ENCODE measurements around the gene JDP2. TPM values are rescaled to one million over a fixed set of nuclear protein-coding genes. Genes with fewer than 3 reads are reported as not detected.
A peak's percentile ranks its signal among the peaks of the same experiment; 100 is the strongest.

The JDP2 gene
- total RNA-seq, 1 experiment from 2014 or later: 22.8 TPM

DNA sequence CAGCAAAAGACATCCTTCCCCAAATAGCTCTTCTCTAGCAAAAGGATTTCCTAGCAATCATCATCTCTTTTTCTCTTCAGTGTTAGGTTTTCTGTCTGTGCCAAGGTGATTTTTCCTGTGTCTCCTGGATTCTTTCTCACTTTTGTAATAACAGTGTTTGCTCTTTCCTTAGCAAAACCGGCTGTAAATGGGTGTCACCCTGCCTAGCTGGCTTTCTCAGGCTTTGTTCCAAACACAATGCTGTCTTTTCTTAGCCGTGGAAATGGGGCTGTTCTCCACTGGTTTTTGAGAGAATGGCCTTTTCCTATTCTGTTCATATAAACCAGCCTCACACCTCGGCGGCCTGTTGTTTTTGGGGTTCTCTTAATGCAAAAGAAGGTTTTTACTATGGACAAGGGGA, 21.9 kb downstream of the JDP2 start:
- no peaks in the 10 kb centered on the region for H3K9me3 ChIP-seq (ENCODE audit: control insufficient read depth, low read depth, low read length)
- H3K27me3 ChIP-seq (ENCODE audit: insufficient read depth, low read length): no peaks in the 10 kb centered on the region
- H3K18ac ChIP-seq (ENCODE audit: insufficient read length, low read depth, low read length): no peak overlapping the region
- H4K5ac ChIP-seq (ENCODE audit: insufficient read length, low read depth, low read length): no peak overlapping the region
- no peak overlapping the region for H2BK12ac ChIP-seq (ENCODE audit: insufficient read length, low read depth, low read length)
- H3K4me1 Mint-ChIP-seq: peaks cover 42 to 54% of the 10 kb centered on the region in 2 experiments
- no peak overlapping the region for H2BK120ac ChIP-seq (ENCODE audit: low read depth, low read length, poor library complexity, severe bottlenecking)
- peak overlapping the region; percentile 6 for H4K91ac ChIP-seq (ENCODE audit: insufficient read length, low read depth, low read length)
- no peaks in the 10 kb centered on the region for H3K27me3 Mint-ChIP-seq (ENCODE audit: low read depth)
- no peaks in the 10 kb centered on the region for H3K79me1 ChIP-seq (ENCODE audit: insufficient read depth, low read depth, low read length, poor library complexity, severe bottlenecking)
- no peak overlapping the region for H3K14ac ChIP-seq (ENCODE audit: insufficient read depth, low read length)
- no peaks in the 10 kb centered on the region for H3K23me2 ChIP-seq (ENCODE audit: insufficient read length, low read depth, low read length, poor library complexity, severe bottlenecking)
- no peak overlapping the region for H3K4me3 Mint-ChIP-seq
- H4K20me1 ChIP-seq (ENCODE audit: control insufficient read depth, insufficient read depth, insufficient read length): no peaks in the 10 kb centered on the region
- H3K4me2 ChIP-seq (ENCODE audit: insufficient read depth, insufficient read length, low read length): no peak overlapping the region
- H3K4ac ChIP-seq (ENCODE audit: low read depth, low read length): no peak overlapping the region
- H3K79me2 ChIP-seq (ENCODE audit: insufficient read depth, low read length): no peaks in the 10 kb centered on the region
- no peak overlapping the region for H4K8ac ChIP-seq (replicated peaks; ENCODE audit: insufficient read length, low read depth, low read length)
- no peak overlapping the region for H3K23ac ChIP-seq (ENCODE audit: insufficient read length, low read depth, low read length)
- H3K27ac Mint-ChIP-seq: peak overlapping the region in 2 of 3 experiments; percentile 7 to 64; a peak in 2 of 7 replicates
- no peak overlapping the region for H2BK20ac ChIP-seq (ENCODE audit: low read depth, low read length, poor library complexity, severe bottlenecking)
- whole genome bisulfite sequencing (ENCODE audit: extremely low coverage, insufficient read length, low lambda C conversion rate): no CpG with 5 or more reads among the region's 4 CpGs
- TF ChIP-seq, protein P1, sequence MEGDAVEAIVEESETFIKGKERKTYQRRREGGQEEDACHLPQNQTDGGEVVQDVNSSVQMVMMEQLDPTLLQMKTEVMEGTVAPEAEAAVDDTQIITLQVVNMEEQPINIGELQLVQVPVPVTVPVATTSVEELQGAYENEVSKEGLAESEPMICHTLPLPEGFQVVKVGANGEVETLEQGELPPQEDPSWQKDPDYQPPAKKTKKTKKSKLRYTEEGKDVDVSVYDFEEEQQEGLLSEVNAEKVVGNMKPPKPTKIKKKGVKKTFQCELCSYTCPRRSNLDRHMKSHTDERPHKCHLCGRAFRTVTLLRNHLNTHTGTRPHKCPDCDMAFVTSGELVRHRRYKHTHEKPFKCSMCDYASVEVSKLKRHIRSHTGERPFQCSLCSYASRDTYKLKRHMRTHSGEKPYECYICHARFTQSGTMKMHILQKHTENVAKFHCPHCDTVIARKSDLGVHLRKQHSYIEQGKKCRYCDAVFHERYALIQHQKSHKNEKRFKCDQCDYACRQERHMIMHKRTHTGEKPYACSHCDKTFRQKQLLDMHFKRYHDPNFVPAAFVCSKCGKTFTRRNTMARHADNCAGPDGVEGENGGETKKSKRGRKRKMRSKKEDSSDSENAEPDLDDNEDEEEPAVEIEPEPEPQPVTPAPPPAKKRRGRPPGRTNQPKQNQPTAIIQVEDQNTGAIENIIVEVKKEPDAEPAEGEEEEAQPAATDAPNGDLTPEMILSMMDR (conservative IDR thresholded peaks at IDR 0.05): no peak
- H3K4me1 ChIP-seq (ENCODE audit: insufficient read depth, low read length): peaks cover 4% of the 10 kb centered on the region; the same call in 1 of the 2 replicates
- H3K9ac ChIP-seq (ENCODE audit: extremely low read depth, insufficient read length, low read length): no peak overlapping the region
- no peak for DNase-seq
- H2BK5ac ChIP-seq (ENCODE audit: insufficient read length, low read length): no peak overlapping the region
- no peak overlapping the region for H2BK15ac ChIP-seq (ENCODE audit: low read depth, low read length)
- H3K27ac ChIP-seq (ENCODE audit: insufficient read length, low read depth, low read length): no peak overlapping the region
- no peak overlapping the region for H2AK5ac ChIP-seq (ENCODE audit: insufficient read length, low read length)
- H3K36me3 Mint-ChIP-seq (ENCODE audit: insufficient read depth in 1 of 3, low read depth in 3 of 3): peaks cover 0 to 16% (median 11%) of the 10 kb centered on the region in 3 experiments; a peak in 5 of 7 replicates
- H3K9me3 Mint-ChIP-seq: no peaks in the 10 kb centered on the region
- H3K56ac ChIP-seq (ENCODE audit: insufficient read length, low read depth, low read length): no peak overlapping the region
- no peak overlapping the region for H2AFZ ChIP-seq (ENCODE audit: low read length)
- no peak overlapping the region for H3T11ph ChIP-seq (ENCODE audit: low read length)
